HepG2 (cell line): ENCODE measurements around the gene ULK4. TPM values are rescaled to one million over a fixed set of nuclear protein-coding genes. Genes with fewer than 3 reads are reported as not detected.
A peak's percentile ranks its signal among the peaks of the same experiment; 100 is the strongest.

ENCODE experiments used
- ASH2L ChIP-seq: fragments of 300-600, 200-600 bp; sonication (generic); IDR thresholded peaks from 2 replicates; pipeline ENCODE4 v1.7.0; 2017; ENCODE audit warnings: low read depth, mild to moderate bottlenecking, moderate library complexity, mixed read lengths, low read length; ENCODE audit not compliant: insufficient read length
- BCL6 ChIP-seq: IDR thresholded peaks from 2 replicates; pipeline ENCODE4 v1.6.1; 2016; ENCODE audit warnings: missing genetic modification reagents, missing compliant biosample characterization
- IRF2 ChIP-seq: IDR thresholded peaks from 2 replicates; pipeline ENCODE4 v1.6.1; 2018; ENCODE audit warnings: missing genetic modification reagents, missing compliant biosample characterization
- NFE2L1 ChIP-seq: sonication (generic); formaldehyde crosslinking; IDR thresholded peaks from 2 replicates; pipeline ENCODE4 v1.4.0; 2020; ENCODE audit warnings: missing genetic modification reagents, mild to moderate bottlenecking, borderline replicate concordance
- POLR2A ChIP-seq, 2 experiments: IDR thresholded peaks; 2 replicates each; pipeline ENCODE4 v1.6.1; 2011; ENCODE audit warnings: low read depth in 2 of 2, low read length in 2 of 2, mild to moderate bottlenecking in 1 of 2, moderate library complexity in 1 of 2; ENCODE audit not compliant: insufficient read depth in 1 of 2
- RARA ChIP-seq: IDR thresholded peaks from 2 replicates; pipeline ENCODE4 v1.6.1; 2016; ENCODE audit warnings: missing genetic modification reagents, missing compliant biosample characterization
- SPEN ChIP-seq: sonication (generic); formaldehyde crosslinking; IDR thresholded peaks from 2 replicates; pipeline ENCODE4 v1.5.1; 2020; ENCODE audit warnings: low read depth, mild to moderate bottlenecking, missing genetic modification reagents
- ZNF224 ChIP-seq: sonication (generic); formaldehyde crosslinking; IDR thresholded peaks from 2 replicates; pipeline ENCODE4 v1.5.0; 2020; ENCODE audit warnings: mild to moderate bottlenecking, missing genetic modification reagents
- ZNF333 ChIP-seq: sonication (generic); formaldehyde crosslinking; IDR thresholded peaks from 2 replicates; pipeline ENCODE4 v1.4.0; 2020; ENCODE audit warnings: mild to moderate bottlenecking, missing genetic modification reagents, borderline replicate concordance
- ZNF550 ChIP-seq: sonication (generic); formaldehyde crosslinking; IDR thresholded peaks from 2 replicates; pipeline ENCODE4 v1.4.0; 2020; ENCODE audit warnings: mild to moderate bottlenecking, missing genetic modification reagents, borderline replicate concordance
- ZNF737 ChIP-seq: sonication (generic); formaldehyde crosslinking; IDR thresholded peaks from 2 replicates; pipeline ENCODE4 v1.5.0; 2020; ENCODE audit warnings: missing genetic modification reagents, mild to moderate bottlenecking, borderline replicate concordance
- ZNF782 ChIP-seq: sonication (generic); formaldehyde crosslinking; IDR thresholded peaks from 2 replicates; pipeline ENCODE4 v1.4.0; 2020; ENCODE audit warnings: missing genetic modification reagents, mild to moderate bottlenecking, borderline replicate concordance
- ZNF816 ChIP-seq: sonication (generic); formaldehyde crosslinking; IDR thresholded peaks from 2 replicates; pipeline ENCODE4 v1.8.0; 2022; ENCODE audit warnings: missing genetic modification reagents, mild to moderate bottlenecking, borderline replicate concordance
- polyA plus RNA-seq, 8 experiments: library from polyadenylated mRNA; depleted of rRNA in 3 of 8; stranded (reverse) in 7 of 8; unstranded in 1 of 8; fragments of >200 nt; fragmentation: Illumina TruSeq in 4 of 8; extraction: Trizol in 4 of 8; gene quantifications; 2 replicates each; pipeline versions ENCODE4 v1.2.1 to v1.2.3, GENCODE V29; 2011 to 2016; ENCODE audit warnings: low read depth in 4 of 8, missing spikeins in 1 of 8, mixed read lengths in 1 of 8; ENCODE audit not compliant: insufficient read depth in 1 of 8
- total RNA-seq, 5 experiments: library from RNA; depleted of rRNA; stranded (reverse); fragments of >200 nt; fragmentation: Illumina TruSeq; extraction: Trizol; gene quantifications; 2 replicates each; pipeline ENCODE4 v1.2.3, GENCODE V29; 2016; ENCODE audit warnings: low read depth in 1 of 5
- TF ChIP-seq, protein P1 (sequence below): sonication (generic); formaldehyde crosslinking; IDR thresholded peaks from 2 replicates; pipeline ENCODE4 v1.8.1; 2022; ENCODE audit warnings: low read depth, mild to moderate bottlenecking, missing genetic modification reagents
- TF ChIP-seq, protein P2 (sequence below): sonication (generic); formaldehyde crosslinking; IDR thresholded peaks from 2 replicates; pipeline ENCODE4 v1.5.0; 2020; ENCODE audit warnings: mild to moderate bottlenecking, missing genetic modification reagents
- TF ChIP-seq, protein P3 (sequence below): sonication (generic); formaldehyde crosslinking; IDR thresholded peaks from 2 replicates; pipeline ENCODE4 v1.4.0; 2020; ENCODE audit warnings: missing genetic modification reagents
- TF ChIP-seq, protein P4 (sequence below): sonication (generic); formaldehyde crosslinking; IDR thresholded peaks from 2 replicates; pipeline ENCODE4 v1.4.0; 2020; ENCODE audit warnings: missing genetic modification reagents, borderline replicate concordance

Gene ULK4
- total and polyA plus RNA-seq, 2 of the 13 experiments (the other 11 are each of a cell fraction or from before 2014, with no cell fraction given): 6.7 to 11.8 TPM

DNA sequence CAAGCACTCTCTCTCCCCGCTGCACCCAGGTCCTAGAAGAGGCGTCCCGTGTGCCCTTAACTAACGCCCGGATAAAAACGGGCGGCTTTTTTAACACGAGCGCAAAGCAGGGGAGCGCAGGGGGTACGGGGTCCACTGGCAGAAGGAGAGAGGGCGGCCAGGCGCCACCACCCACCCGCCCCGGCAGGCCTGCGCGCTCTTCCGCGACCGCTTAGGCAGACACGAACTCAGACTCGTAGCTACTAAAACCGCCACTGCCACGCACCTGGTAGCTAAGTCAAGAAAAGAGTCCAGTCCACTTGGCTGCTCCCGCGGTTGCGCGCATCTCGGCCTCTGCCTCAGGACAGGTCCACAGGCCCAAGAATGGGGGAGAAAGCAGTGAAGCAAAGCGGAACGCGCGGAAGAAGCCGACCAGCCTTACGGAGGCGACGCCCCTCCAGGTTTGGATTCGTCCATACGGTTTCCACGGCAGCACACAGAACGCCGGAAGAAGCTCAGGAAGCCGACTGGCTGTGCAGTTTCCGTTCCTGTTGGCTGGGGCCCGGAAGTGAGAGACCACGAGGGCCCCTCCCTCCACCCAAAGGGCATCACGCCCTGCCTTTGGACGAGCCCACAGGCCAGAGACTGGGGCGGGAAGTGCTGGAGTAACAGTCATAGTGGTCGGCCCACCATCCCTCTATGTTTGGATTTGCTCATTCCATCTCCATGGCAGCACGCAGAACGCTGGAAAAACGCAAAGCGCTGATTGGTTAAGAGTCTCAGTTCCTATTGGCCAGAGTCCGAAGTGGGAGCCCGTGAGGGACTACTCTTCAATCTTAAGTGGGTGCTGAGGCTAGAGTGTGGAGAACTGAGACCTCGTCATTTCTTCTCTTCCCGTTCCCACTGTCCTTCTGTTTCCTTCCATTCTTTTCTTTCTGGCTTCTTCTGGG, at the start of gene ULK4 (continued):
- TF ChIP-seq, protein P1, sequence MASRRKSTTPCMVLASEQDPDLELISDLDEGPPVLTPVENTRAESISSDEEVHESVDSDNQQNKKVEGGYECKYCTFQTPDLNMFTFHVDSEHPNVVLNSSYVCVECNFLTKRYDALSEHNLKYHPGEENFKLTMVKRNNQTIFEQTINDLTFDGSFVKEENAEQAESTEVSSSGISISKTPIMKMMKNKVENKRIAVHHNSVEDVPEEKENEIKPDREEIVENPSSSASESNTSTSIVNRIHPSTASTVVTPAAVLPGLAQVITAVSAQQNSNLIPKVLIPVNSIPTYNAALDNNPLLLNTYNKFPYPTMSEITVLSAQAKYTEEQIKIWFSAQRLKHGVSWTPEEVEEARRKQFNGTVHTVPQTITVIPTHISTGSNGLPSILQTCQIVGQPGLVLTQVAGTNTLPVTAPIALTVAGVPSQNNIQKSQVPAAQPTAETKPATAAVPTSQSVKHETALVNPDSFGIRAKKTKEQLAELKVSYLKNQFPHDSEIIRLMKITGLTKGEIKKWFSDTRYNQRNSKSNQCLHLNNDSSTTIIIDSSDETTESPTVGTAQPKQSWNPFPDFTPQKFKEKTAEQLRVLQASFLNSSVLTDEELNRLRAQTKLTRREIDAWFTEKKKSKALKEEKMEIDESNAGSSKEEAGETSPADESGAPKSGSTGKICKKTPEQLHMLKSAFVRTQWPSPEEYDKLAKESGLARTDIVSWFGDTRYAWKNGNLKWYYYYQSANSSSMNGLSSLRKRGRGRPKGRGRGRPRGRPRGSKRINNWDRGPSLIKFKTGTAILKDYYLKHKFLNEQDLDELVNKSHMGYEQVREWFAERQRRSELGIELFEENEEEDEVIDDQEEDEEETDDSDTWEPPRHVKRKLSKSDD (CRISPR knock-in tag): peak; percentile 57; the same call in 1 of the 2 replicates
- TF ChIP-seq, protein P2, sequence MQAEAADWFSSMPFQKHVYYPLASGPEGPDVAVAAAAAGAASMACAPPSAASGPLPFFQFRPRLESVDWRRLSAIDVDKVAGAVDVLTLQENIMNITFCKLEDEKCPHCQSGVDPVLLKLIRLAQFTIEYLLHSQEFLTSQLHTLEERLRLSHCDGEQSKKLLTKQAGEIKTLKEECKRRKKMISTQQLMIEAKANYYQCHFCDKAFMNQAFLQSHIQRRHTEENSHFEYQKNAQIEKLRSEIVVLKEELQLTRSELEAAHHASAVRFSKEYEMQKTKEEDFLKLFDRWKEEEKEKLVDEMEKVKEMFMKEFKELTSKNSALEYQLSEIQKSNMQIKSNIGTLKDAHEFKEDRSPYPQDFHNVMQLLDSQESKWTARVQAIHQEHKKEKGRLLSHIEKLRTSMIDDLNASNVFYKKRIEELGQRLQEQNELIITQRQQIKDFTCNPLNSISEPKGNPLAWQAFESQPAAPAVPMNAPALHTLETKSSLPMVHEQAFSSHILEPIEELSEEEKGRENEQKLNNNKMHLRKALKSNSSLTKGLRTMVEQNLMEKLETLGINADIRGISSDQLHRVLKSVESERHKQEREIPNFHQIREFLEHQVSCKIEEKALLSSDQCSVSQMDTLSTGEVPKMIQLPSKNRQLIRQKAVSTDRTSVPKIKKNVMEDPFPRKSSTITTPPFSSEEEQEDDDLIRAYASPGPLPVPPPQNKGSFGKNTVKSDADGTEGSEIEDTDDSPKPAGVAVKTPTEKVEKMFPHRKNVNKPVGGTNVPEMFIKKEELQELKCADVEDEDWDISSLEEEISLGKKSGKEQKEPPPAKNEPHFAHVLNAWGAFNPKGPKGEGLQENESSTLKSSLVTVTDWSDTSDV (CRISPR knock-in tag): peak; percentile 68; the same call in 1 of the 2 replicates
- TF ChIP-seq SPEN (CRISPR knock-in tag) (peak; percentile 81), NFE2L1 (no peak), ZNF782 (CRISPR knock-in tag) (peak; percentile 76; the same call in 1 of the 2 replicates), ZNF224 (CRISPR knock-in tag) (peak; percentile 93; the same call in 1 of the 2 replicates), POLR2A (IDR thresholded peaks at IDR 0.05; ENCODE audit: insufficient read depth in 1 of 2, low read depth in 2 of 2, low read length in 2 of 2) (peak; percentile 63 to 72), ASH2L (peak; percentile 61), ZNF333 (no peak), BCL6 (CRISPR knock-in tag) (0 out of 2 replicates have a peak, but pooled peaks have one; percentile 6), ZNF816 (CRISPR knock-in tag) (peak; percentile 19; the same call in 1 of the 2 replicates), ZNF550 (CRISPR knock-in tag) (no peak), RARA (CRISPR knock-in tag) (peak; percentile 7; the same call in 1 of the 2 replicates), ZNF737 (CRISPR knock-in tag) (no peak), IRF2 (CRISPR knock-in tag) (peak; percentile 94)
- TF ChIP-seq, protein P3, sequence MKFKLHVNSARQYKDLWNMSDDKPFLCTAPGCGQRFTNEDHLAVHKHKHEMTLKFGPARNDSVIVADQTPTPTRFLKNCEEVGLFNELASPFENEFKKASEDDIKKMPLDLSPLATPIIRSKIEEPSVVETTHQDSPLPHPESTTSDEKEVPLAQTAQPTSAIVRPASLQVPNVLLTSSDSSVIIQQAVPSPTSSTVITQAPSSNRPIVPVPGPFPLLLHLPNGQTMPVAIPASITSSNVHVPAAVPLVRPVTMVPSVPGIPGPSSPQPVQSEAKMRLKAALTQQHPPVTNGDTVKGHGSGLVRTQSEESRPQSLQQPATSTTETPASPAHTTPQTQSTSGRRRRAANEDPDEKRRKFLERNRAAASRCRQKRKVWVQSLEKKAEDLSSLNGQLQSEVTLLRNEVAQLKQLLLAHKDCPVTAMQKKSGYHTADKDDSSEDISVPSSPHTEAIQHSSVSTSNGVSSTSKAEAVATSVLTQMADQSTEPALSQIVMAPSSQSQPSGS: peak; percentile 79
- TF ChIP-seq, protein P4, sequence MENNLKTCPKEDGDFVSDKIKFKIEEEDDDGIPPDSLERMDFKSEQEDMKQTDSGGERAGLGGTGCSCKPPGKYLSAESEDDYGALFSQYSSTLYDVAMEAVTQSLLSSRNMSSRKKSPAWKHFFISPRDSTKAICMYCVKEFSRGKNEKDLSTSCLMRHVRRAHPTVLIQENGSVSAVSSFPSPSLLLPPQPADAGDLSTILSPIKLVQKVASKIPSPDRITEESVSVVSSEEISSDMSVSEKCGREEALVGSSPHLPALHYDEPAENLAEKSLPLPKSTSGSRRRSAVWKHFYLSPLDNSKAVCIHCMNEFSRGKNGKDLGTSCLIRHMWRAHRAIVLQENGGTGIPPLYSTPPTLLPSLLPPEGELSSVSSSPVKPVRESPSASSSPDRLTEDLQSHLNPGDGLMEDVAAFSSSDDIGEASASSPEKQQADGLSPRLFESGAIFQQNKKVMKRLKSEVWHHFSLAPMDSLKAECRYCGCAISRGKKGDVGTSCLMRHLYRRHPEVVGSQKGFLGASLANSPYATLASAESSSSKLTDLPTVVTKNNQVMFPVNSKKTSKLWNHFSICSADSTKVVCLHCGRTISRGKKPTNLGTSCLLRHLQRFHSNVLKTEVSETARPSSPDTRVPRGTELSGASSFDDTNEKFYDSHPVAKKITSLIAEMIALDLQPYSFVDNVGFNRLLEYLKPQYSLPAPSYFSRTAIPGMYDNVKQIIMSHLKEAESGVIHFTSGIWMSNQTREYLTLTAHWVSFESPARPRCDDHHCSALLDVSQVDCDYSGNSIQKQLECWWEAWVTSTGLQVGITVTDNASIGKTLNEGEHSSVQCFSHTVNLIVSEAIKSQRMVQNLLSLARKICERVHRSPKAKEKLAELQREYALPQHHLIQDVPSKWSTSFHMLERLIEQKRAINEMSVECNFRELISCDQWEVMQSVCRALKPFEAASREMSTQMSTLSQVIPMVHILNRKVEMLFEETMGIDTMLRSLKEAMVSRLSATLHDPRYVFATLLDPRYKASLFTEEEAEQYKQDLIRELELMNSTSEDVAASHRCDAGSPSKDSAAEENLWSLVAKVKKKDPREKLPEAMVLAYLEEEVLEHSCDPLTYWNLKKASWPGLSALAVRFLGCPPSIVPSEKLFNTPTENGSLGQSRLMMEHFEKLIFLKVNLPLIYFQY (CRISPR knock-in tag): peak; percentile 63; the same call in 1 of the 2 replicates
